Stimulated activated CD8-positive, alpha-beta memory T cell treated with anti-CD3 and anti-CD28 coated beads, Interleukin-15, amount 100 ng/mL, for 24 hours (primary cell): ENCODE results near the gene SRPRB.

Source experiments
- DNase-seq: peaks from one replicate; pipeline ENCODE4 v3.0.0-alpha.2; 2020; ENCODE audit warnings: low read depth

SRPRB gene

DNA sequence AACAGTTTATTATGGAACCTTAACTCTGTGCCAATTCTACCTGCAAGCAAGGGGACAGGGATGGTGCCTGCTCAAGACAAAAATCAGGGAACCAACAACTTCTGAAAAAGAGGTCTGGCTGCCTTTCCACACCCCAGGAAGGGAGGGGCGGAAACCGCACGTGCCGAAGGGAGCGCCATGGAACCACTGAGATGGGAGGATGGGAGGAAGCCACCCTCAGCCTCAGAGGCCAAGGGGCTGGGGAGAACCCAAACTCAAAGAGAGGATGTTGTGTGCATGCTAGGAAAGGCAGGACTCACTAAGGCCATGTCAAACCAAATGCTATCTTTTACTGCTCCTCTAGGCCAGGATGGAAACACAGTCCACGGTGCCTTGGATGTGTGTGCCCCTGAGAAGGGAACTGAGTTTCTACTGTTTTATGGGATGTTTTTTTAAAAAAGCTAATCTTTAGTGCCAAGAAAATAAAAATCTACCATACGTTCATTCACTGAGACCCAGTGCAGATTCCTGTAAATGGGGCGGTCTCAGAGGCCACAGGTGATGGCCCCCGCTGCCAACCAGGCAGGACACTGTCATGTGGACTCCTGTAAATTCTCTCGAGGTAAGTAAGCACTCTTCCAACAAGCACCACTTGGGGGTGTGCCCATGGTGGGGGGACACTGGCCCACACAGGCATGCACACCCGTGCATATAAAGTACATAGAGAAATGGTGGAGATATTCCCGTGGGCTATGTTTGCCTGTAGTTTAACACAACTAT, 20.5 kb downstream of the SRPRB start:
- DNase-seq = no peak

GRCh38 chr3:133827136-133827535, 21.5 kb downstream of the SRPRB start:
- no peak for DNase-seq

DNA sequence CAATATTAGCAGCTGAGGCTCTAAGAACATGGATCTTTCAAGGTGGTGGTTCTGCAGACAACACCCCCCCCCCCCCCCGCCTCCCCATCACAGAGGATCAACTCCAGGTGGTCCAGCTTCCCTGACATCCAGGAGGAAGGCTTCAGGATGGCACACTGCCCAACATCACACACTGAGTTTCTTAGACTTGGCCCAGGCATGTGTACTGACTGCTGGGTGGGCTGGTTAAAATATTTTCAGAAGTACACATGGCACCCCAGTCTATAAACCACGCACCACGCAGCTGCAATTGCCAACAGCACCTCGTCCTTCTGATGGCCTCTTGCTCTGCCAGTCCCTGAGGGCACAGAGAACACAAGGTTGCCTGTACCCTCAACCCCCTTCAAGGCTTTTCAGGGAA, 22.1 kb downstream of the SRPRB start:
- DNase-seq = no peak

- no peak for DNase-seq
Measured at GRCh38 chr3:133828576-133829309, 23.1 kb downstream of the SRPRB start.

GRCh38 chr3:133829310-133829707, 23.7 kb downstream of the SRPRB start:
- DNase-seq = no peak

- DNase-seq = no peak
Measured at GRCh38 chr3:133830071-133830470, 24.5 kb downstream of the SRPRB start.

DNA sequence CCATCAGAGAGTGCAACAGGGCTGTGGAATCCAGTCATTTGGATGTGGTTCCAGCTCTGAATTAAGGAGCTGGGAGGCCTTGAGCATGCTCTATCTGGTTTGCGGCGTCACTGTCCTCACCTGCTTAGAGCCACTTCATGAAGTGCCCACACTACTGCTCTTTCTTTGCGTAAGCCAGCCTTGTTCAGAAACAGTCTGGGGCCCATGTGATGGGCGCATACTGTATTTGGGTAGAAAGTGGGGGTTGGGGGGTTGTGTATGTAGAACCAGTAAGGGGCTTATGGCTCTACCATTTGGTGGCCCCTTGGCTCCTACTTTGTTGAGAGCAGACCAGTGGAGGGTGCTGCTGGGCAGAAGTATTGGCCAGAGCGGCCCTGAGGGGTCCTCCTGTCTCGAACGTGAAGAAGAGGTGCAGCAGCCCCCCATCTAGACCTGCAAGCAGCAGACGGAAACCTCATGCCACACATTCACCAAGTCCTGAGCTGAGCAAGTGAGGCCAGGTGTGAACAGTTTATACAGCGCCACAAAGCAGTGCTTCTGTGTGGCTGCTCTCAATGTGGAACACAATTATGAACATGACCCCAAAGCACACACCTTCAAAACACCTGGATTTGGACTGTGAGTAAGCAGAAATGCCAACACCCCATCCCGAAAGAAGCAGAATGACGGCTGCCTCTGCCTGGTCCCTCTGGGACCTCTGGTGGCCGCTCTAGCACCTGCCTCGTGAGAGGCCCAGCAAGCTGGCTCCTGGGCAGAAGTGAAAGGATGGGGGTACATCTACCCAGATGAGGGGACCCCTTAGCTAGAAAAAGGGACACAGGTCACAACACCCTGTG, 26.6 kb downstream of the SRPRB start:
- DNase-seq = no peak

DNA sequence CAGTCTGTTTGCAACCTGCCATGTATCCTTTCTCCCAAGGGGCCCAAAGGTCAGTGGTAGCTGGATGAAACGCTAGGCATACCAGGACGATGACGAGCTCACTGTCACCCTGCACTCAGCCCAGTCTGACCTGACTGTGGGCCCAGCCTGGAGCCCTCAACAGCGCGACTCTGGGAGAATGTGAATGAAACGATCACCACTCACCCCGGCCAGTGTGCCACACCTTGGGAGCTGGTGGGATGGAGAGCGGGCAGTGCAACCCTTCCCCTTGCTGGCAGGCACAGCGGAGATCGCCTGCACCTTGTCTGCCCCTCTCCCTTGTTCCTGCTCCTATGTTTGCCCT, 27.2 kb downstream of the SRPRB start:
- no peak for DNase-seq

- no peak for DNase-seq
Measured at GRCh38 chr3:133833267-133833666, 27.7 kb downstream of the SRPRB start.

- no peak for DNase-seq
Measured at GRCh38 chr3:133833880-133834620, 28.4 kb downstream of the SRPRB start.

- DNase-seq = no peak
Measured at GRCh38 chr3:133834621-133835417, 29.2 kb downstream of the SRPRB start.

- no peak for DNase-seq
Measured at GRCh38 chr3:133835418-133835743, 29.8 kb downstream of the SRPRB start.

DNA sequence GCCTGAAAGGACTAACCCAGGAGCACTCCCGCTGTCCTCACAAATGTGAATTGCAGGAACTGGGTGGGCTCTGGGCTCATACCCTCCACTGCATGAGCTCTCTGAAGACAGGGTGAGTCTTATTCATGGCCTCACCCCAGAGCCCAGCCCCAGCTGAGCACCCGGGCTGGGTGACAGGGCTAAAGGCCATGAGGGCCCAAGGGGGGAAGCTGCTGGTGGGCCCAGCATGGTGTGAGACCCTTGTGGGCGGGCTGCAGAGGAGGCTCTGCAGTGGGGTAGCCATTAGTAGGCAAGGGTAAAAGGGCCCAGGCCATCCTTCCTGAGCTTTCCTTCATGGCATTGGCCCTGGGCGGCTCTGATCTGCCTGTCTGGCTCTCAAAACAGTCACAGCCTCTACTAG, 30.3 kb downstream of the SRPRB start:
- no peak for DNase-seq

- no peak for DNase-seq
Measured at GRCh38 chr3:133836497-133837158, 31.0 kb downstream of the SRPRB start.

DNA sequence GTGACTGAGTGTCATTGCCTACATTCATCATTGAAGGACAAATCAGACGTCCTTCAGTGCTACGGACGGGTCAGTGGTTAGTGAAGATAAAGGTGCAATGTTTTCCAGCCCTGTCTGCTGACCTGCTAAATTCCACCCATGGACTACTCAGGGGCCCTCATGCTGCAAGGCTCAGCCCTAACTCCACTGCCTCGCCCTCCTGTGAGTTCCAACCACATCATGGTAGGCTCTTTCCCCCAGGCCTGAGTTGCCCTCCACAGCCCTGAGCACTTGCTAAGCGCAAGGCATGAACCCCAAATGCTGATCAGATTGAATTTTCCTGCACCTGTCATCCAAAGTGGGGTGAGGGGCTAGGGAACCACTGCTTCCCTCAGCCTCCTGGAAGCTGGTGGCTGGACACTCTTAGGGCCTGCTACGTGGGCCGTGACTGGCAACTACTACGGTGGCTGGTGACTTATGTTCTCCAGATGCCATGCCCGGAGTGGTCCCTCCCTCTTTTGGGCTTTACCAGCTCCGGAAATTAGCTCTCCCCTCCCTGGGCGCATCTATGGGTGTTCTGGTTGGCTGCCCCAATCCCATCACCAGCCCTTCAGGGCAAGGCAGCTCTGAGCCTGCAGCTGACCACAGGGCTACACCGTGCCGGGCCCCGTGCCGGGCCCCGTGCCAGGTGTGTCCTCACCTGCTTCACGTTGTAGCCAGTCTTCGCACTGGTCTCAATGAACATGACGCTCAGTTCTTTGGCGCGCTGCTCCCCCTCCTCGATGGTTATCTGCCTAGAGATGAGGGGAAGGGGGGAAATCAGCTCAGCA, 32.1 kb downstream of the SRPRB start:
- DNase-seq = no peak

- no peak for DNase-seq
Measured at GRCh38 chr3:133838296-133838789, 32.7 kb downstream of the SRPRB start.

GRCh38 chr3:133838916-133839800, 33.5 kb downstream of the SRPRB start:
- no peak for DNase-seq

GRCh38 chr3:133840055-133840737, 34.6 kb downstream of the SRPRB start:
- no peak for DNase-seq
